Pancreas (tissue), 10 donors: Measurements from ENCODE around the gene SEMA4G. TPM values are rescaled to one million over a fixed set of nuclear protein-coding genes. Genes with fewer than 3 reads are reported as not detected.
A peak's percentile ranks its signal among the peaks of the same experiment; 100 is the strongest.

ENCODE experiments used
- ATAC-seq, 4 donors: fragments of 200-7000 bp; cut with Tn5 transposase; one replicate each; pipeline versions ENCODE4 v1.8.0 to v1.9.1; 2020; ENCODE audit warnings: mild to moderate bottlenecking in 4 of 4, moderate library complexity in 4 of 4
- DNase-seq, 6 donors: peaks; one replicate each; pipeline ENCODE4 v3.0.0-alpha.2; 2020
- FAIRE-seq: peaks from 2 replicates; lab custom pipeline; 2012; peaks lifted over from hg19 to GRCh38; lab: Jason Lieb, UNC
- H3K27ac ChIP-seq, 4 donors: fragments of 200-600 bp; sonication (generic); 1 replicate in 3 of 4; 2 replicates in 1 of 4; pipeline versions ENCODE4 v1.5.0 to v1.8.0; 2020
- H3K27me3 ChIP-seq, 4 donors: fragments of 200-600 bp; one replicate each; pipeline ENCODE4 v1.8.0; 2021
- H3K36me3 ChIP-seq, 3 donors: fragments of 200-600 bp; sonication (generic) in 1 of 3; one replicate each; pipeline versions ENCODE4 v1.5.0 to v1.8.0; 2020 to 2021
- H3K4me1 ChIP-seq, 3 donors: fragments of 200-600 bp; one replicate each; pipeline ENCODE4 v1.8.0; 2021
- H3K4me3 ChIP-seq, 4 donors: fragments of 200-600 bp; sonication (generic) in 2 of 4; one replicate each; pipeline versions ENCODE4 v1.5.0 to v1.8.0; 2020 to 2021
- H3K9me3 ChIP-seq, 4 donors: fragments of 200-600 bp; one replicate each; pipeline ENCODE4 v1.8.0; 2021
- WGBS, 2 donors: extraction: QIAGEN DNeasy Blood & Tissue Kit; methylation state at CpG; one replicate each; pipeline ENCODE4 v1.1.7; 2013; 5-methylcytosine and 5-hydroxymethylcytosine counted together
- intact Hi-C, 3 donors: fragments of 100-400 bp; cut with DNase I; formaldehyde crosslinking; loops; one replicate each; pipeline versions ENCODE4 v1.11.1 to v1.14.2; 2022
- polyA plus RNA-seq, 2 donors: library from polyadenylated mRNA; stranded (reverse); fragments of 200-250 nt; gene quantifications; one replicate each; pipeline ENCODE4 v1.2.3, GENCODE V29; 2013
- total RNA-seq, 6 donors: library from RNA; stranded (reverse); fragmentation: NEBNext Ultra II Directional in 4 of 6; extraction: Animal tissue kit (Norgen Biotek cat#: 25700) in 4 of 6; gene quantifications; one replicate each; pipeline versions ENCODE4 v1.2.1 to v1.2.4, GENCODE V29; 2021 to 2023
- TF ChIP-seq, protein P1 (sequence below), 4 donors: fragments of 200-600 bp; sonication (generic) in 3 of 4; IDR thresholded peaks; one replicate each; pipeline versions ENCODE4 v1.5.0 to v1.8.0; 2021; ENCODE audit warnings: antibody characterized with exemption in 4 of 4
- donor health status: healthy with polysubstance abuse.
- donor health status: DM: no; HTN: no; CAD: no; lungs with moderate emphysema.
- donor health status: DM: no; HTN: no; CAD: no.
- donor health status: control.
- donor health status: control.
- donor health status: Bipolar disorder and iron deficiency.
- donor health status: DM: yes; HTN: yes; CAD: no.
- donor health status: DM: no; HTN: no; CAD: no.
- donor health status: DM: no; HTN: no; CAD: no.
- donor health status: DM: yes; HTN: yes; CAD: no.

Gene SEMA4G
- total and polyA plus RNA-seq, 8 donors = 8.7 to 36.4 (median 15.3) TPM

DNA sequence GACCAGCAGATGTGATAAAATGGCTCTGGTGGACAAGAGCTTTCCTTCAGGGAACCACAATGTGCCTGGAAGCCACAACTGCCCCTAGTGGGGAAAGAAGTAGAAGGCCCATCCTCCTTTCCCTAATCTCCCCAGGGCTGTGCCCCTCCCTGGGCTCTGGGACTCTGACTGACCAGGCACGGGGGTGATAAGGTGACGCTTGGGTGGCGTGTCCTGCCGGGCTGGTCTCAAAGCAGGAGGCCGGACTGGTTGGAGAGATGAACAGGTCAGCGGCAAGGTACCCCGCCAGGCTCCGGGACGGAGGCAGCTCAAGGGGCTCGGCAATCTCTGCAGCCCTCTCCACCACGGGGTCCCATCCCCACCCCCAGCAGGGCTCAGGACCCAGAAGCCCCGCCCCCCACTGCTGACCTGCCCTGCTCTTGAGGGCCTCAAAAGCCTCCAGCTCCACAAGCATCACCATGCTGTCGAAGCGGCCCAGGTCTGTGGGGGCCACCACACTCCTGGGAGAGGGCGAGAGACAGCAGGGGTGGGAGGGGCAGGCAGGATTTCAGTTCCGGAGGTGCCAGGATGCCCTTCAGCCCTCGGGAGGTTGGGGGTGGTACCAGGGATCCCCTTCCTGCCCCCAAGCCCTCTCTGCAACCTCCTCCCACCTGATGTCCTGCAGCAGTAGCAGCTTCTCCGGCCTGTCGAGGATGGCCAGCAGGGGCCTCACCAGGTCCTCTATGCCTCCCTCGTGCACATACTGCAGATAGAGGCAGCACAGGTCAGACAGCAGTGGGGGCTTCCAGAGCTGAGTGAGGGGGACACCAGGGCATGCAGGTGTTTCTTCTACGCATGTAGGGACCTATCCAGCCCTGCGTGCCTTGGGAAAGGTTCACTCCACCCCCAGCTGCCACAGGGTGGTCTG lies 42.5 kb downstream of the SEMA4G start:
- FAIRE-seq = no peak
- peaks cover 0 to 5% (median 0%) of the 10 kb centered on the region in 3 donors for H3K4me1 ChIP-seq
- intact Hi-C loops = no loop called here
- peak in 2 of 6 donors; percentile 14 to 53 for DNase-seq
- ATAC-seq = no peak
- H3K27me3 ChIP-seq = no peaks in the 10 kb centered on the region
- H3K4me3 ChIP-seq = no peak overlapping the region
- no peaks in the 10 kb centered on the region for H3K9me3 ChIP-seq
- H3K36me3 ChIP-seq = no peaks in the 10 kb centered on the region
- TF ChIP-seq, protein P1, sequence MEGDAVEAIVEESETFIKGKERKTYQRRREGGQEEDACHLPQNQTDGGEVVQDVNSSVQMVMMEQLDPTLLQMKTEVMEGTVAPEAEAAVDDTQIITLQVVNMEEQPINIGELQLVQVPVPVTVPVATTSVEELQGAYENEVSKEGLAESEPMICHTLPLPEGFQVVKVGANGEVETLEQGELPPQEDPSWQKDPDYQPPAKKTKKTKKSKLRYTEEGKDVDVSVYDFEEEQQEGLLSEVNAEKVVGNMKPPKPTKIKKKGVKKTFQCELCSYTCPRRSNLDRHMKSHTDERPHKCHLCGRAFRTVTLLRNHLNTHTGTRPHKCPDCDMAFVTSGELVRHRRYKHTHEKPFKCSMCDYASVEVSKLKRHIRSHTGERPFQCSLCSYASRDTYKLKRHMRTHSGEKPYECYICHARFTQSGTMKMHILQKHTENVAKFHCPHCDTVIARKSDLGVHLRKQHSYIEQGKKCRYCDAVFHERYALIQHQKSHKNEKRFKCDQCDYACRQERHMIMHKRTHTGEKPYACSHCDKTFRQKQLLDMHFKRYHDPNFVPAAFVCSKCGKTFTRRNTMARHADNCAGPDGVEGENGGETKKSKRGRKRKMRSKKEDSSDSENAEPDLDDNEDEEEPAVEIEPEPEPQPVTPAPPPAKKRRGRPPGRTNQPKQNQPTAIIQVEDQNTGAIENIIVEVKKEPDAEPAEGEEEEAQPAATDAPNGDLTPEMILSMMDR (IDR thresholded peaks at IDR 0.05) = no peak
- H3K27ac ChIP-seq = no peak overlapping the region
- WGBS, 2 donors = 52 to 53% methylated on average over 22 of the region's 22 CpGs

DNA sequence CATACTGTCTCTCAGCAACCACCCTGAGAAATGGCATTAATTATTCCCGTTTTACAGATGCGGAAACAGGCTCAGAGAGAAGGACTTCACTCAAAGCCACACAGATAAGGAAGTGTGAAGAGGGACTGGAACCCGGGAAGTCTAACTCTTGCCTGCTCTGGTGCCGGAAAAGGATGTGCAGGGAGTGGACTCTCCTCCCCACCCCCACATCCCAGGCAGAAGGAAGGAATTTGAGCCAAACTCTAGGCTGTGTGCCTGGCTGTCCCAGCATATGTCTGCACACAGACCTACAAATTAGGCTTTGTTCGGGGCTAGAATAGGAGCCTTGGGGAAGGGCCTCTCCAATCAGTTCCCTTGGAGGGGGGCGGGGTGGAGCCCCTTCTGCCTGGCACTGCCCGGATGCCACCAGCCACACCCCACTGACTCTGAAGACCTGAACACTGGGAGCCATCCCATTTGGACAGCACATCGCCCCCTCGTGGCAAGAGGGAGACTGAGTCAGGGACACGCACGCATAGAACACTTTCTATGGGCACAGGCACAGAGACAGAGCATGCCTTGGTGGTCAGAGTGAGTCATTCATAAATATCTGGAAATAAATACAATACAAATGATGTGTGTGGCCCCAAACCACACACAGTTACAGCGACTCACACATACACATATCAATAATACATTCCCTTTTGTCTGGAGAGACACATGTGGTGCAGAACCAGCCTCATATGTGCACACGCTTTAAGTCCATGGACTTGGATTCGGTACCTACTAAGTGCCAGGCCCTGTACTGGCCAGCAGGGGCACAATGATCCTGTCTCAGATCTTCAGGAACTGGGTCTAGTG lies 43.4 kb downstream of the SEMA4G start:
- no peaks in the 10 kb centered on the region for H3K36me3 ChIP-seq
- intact Hi-C loops = no loop called here
- H3K27me3 ChIP-seq = no peaks in the 10 kb centered on the region

DNA sequence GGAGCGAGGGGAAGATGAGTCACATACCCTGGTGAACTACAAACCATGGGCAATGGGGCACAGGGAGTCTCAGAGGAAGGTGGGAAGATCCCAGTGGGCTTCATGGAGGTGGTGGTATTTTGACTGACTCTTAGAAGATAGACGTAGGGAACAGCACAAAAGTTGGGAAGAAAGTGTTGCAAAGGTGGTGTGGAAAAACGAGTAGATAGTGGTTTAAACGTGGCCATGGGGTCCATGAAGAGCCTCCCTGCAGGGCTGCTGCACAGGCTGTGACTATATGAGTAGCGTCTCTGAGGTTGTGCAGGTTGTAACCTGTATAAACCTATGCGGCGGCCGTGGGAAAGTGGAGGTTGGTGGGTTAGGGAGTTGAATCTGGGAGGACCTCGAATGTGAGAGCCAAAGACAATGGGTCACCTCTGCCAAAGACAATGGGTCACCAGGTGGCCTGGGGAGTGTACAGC lies 44.1 kb downstream of the SEMA4G start:
- intact Hi-C loops = no loop called here
- 28 to 32% methylated on average over 9 of the region's 9 CpGs for WGBS, 2 donors
- no peak for FAIRE-seq

More for the DNA sequence above, 43.4 kb downstream of the SEMA4G start:
- TF ChIP-seq, protein P1 (IDR thresholded peaks at IDR 0.05) = peak; percentile 78 to 91 (median 79)
- 19 to 20% methylated on average over 14 of the region's 14 CpGs for WGBS, 2 donors
- no peak overlapping the region for H3K27ac ChIP-seq
- peaks cover 0 to 5% (median 0%) of the 10 kb centered on the region in 3 donors for H3K4me1 ChIP-seq
- FAIRE-seq (no peak), ATAC-seq (peak; percentile 82 to 93 (median 89)), DNase-seq (peak in 5 of 6 donors; percentile 79 to 90 (median 84))
- H3K4me3 ChIP-seq = no peak overlapping the region
- no peaks in the 10 kb centered on the region for H3K9me3 ChIP-seq

DNA sequence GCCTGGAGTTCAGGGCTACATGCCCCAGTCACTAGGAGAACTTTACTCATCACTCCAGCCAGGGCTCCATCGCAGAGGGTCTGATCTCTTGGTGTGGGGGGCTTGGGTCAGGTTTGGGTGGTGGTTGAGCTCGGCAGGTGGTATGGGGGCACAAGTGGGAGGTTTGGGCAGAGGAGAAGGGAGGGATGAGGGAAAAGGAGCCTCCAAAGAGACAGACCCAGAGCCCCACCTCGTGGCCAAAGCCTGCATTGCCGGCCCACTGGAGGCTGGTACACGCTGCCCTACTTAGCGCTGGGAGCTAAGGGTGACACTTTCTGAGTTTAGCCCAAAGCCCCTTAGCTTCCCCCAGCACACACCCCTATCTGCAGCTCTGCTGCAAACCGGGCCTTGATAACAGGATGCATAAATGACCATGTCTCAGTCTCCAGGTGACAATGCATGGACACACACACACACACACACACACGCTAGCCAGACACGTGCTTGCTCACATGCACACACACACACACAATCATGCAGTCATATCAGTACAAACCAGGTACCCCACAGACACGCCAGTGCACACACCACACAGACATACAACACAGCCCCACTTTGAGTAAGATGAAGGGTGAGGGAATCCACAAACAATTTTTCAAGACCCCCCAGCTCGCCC lies 45.1 kb downstream of the SEMA4G start:
- 12 to 13% methylated on average over 11 of the region's 11 CpGs for WGBS, 2 donors
- Histone ChIP-seq H3K36me3 (no peaks in the 10 kb centered on the region), H3K9me3 (no peaks in the 10 kb centered on the region), H3K27me3 (no peaks in the 10 kb centered on the region), H3K4me3 (no peak overlapping the region), H3K27ac (no peak overlapping the region), H3K4me1 (peaks cover 0 to 5% (median 0%) of the 10 kb centered on the region in 3 donors)
- FAIRE-seq (no peak), ATAC-seq (peak; percentile 63 to 83 (median 80)), DNase-seq (peak in 5 of 6 donors; percentile 58 to 95 (median 82))
- intact Hi-C loops = no loop called here
- TF ChIP-seq, protein P1 (IDR thresholded peaks at IDR 0.05) = peak; percentile 73 to 85 (median 79)

More for the DNA sequence above, 44.1 kb downstream of the SEMA4G start:
- H3K4me1 ChIP-seq = peaks cover 0 to 5% (median 0%) of the 10 kb centered on the region in 3 donors
- H3K27ac ChIP-seq = no peak overlapping the region
- peak in 1 of 6 donors; percentile 18 for DNase-seq
- no peaks in the 10 kb centered on the region for H3K36me3 ChIP-seq
- no peak overlapping the region for H3K4me3 ChIP-seq
- TF ChIP-seq, protein P1 (IDR thresholded peaks at IDR 0.05) = no peak
- no peaks in the 10 kb centered on the region for H3K9me3 ChIP-seq
- ATAC-seq = no peak
- no peaks in the 10 kb centered on the region for H3K27me3 ChIP-seq
